Stimulated activated CD8-positive, alpha-beta memory T cell treated with anti-CD3 and anti-CD28 coated beads, Interleukin-4, amount 100 ng/mL, for 24 hours (primary cell): ENCODE measurements around the gene AGBL4.
"Not testable (repeated sequence)": the region's sequence is repeated elsewhere in the genome, so short reads cannot be mapped to it uniquely, and the experiment has no call there.

Source experiments
- DNase-seq: peaks from one replicate; pipeline ENCODE4 v3.0.0-alpha.2; 2020; ENCODE audit warnings: low read depth

AGBL4 gene

GRCh38 chr1:50023292-50024159 lies at the start of gene AGBL4:
AGBL4 (minus strand) TSS chr1:50023954.
- no peak for DNase-seq

GRCh38 chr1:50066806-50067205 lies 43.1 kb upstream of the AGBL4 start:
- DNase-seq: no peak

- no peak for DNase-seq
Measured at GRCh38 chr1:50060279-50060678, 36.5 kb upstream of the AGBL4 start.

- no peak for DNase-seq
Measured at GRCh38 chr1:50048791-50049190, 25.0 kb upstream of the AGBL4 start.

GRCh38 chr1:50047916-50048694 lies 24.4 kb upstream of the AGBL4 start:
- no peak for DNase-seq

GRCh38 chr1:50038237-50038809 lies 14.6 kb upstream of the AGBL4 start:
- DNase-seq: no peak

- DNase-seq: no peak
Measured at GRCh38 chr1:50027794-50028193, 4.0 kb upstream of the AGBL4 start.

- no peak for DNase-seq
Measured at GRCh38 chr1:49995734-49996133, 28.0 kb downstream of the AGBL4 start.

GRCh38 chr1:49971088-49971487 lies 52.7 kb downstream of the AGBL4 start:
- DNase-seq: no peak

- no peak for DNase-seq
Measured at GRCh38 chr1:49951385-49951784, 72.4 kb downstream of the AGBL4 start.

- not testable (repeated sequence) for DNase-seq
Measured at GRCh38 chr1:49915301-49915700, 108.5 kb downstream of the AGBL4 start.

GRCh38 chr1:49906365-49906764 lies 117.4 kb downstream of the AGBL4 start:
- DNase-seq: no peak

- DNase-seq: no peak
Measured at GRCh38 chr1:49864581-49864980, 159.2 kb downstream of the AGBL4 start.

- DNase-seq: no peak
Measured at GRCh38 chr1:49854741-49855140, 169.0 kb downstream of the AGBL4 start.

GRCh38 chr1:49842596-49842995 lies 181.2 kb downstream of the AGBL4 start:
- no peak for DNase-seq

GRCh38 chr1:49841767-49842166 lies 182.0 kb downstream of the AGBL4 start:
- DNase-seq: no peak

- DNase-seq: no peak
Measured at GRCh38 chr1:49824261-49824660, 199.5 kb downstream of the AGBL4 start.

GRCh38 chr1:49817681-49818080 lies 206.1 kb downstream of the AGBL4 start:
- DNase-seq: no peak

GRCh38 chr1:49787013-49787412 lies 236.7 kb downstream of the AGBL4 start:
- DNase-seq: not testable (repeated sequence)

- DNase-seq: no peak
Measured at GRCh38 chr1:49765034-49765433, 258.7 kb downstream of the AGBL4 start.

- not testable (repeated sequence) for DNase-seq
Measured at GRCh38 chr1:49738118-49738517, 285.6 kb downstream of the AGBL4 start.

GRCh38 chr1:49728377-49728776 lies 295.4 kb downstream of the AGBL4 start:
- no peak for DNase-seq

GRCh38 chr1:49723662-49724061 lies 300.1 kb downstream of the AGBL4 start:
- DNase-seq: no peak
